ENCODE data around the gene LRRFIP1. TPM values are rescaled to one million over a fixed set of nuclear protein-coding genes. Genes with fewer than 3 reads are reported as not detected.

LRRFIP1 gene
- total RNA-seq, 4 donors from 2014 or later, result 51.5 to 95.4 (median 65.6) TPM

- H3K4me3 ChIP-seq, result no peak overlapping the region
- TF ChIP-seq POLR2A (IDR thresholded peaks at IDR 0.05), result no peak
- no peak for TF ChIP-seq EP300 (IDR thresholded peaks at IDR 0.05)
- no peak for TF ChIP-seq CTCF (IDR thresholded peaks at IDR 0.05)
- H3K9me3 ChIP-seq, result peaks cover 0 to 6% (median 0%) of the 10 kb centered on the region in 4 donors
- no peaks in the 10 kb centered on the region for H3K27me3 ChIP-seq
- H3K27ac ChIP-seq, result no peak overlapping the region
- H3K4me1 ChIP-seq, result peaks cover 0 to 14% (median 3%) of the 10 kb centered on the region in 4 donors
- DNase-seq (ENCODE audit: low spot score in 2 of 2), result no peak
- 72 to 77% methylated on average over 19 of the region's 19 CpGs for WGBS, 2 donors
- no peaks in the 10 kb centered on the region for H3K36me3 ChIP-seq
Observed at GRCh38 chr2:237583385-237584295, 43.7 kb upstream of the LRRFIP1 start.

GRCh38 chr2:237585590-237586221, 41.7 kb upstream of the LRRFIP1 start:
- peaks cover 0 to 20% (median 6%) of the 10 kb centered on the region in 4 donors for H3K4me1 ChIP-seq
- no peak for TF ChIP-seq EP300 (IDR thresholded peaks at IDR 0.05)
- TF ChIP-seq POLR2A (IDR thresholded peaks at IDR 0.05), result no peak
- TF ChIP-seq CTCF (IDR thresholded peaks at IDR 0.05), result no peak
- H3K36me3 ChIP-seq, result no peaks in the 10 kb centered on the region
- no peak overlapping the region for H3K27ac ChIP-seq
- no peaks in the 10 kb centered on the region for H3K27me3 ChIP-seq
- no peak overlapping the region for H3K4me3 ChIP-seq
- 71 to 85% methylated on average over 14 to 15 of the region's 15 CpGs for WGBS, 2 donors
- no peak for DNase-seq (ENCODE audit: low spot score in 2 of 2)
- H3K9me3 ChIP-seq, result peaks cover 0 to 6% (median 0%) of the 10 kb centered on the region in 4 donors

GRCh38 chr2:237588044-237588696, 39.2 kb upstream of the LRRFIP1 start:
- Histone ChIP-seq H3K27ac (no peak overlapping the region), H3K4me1 (peaks cover 0 to 16% (median 5%) of the 10 kb centered on the region in 4 donors), H3K4me3 (no peak overlapping the region), H3K36me3 (no peaks in the 10 kb centered on the region), H3K9me3 (peaks cover 0 to 6% (median 0%) of the 10 kb centered on the region in 4 donors), H3K27me3 (no peaks in the 10 kb centered on the region)
- TF ChIP-seq EP300 (IDR thresholded peaks at IDR 0.05), result no peak
- no peak for TF ChIP-seq POLR2A (IDR thresholded peaks at IDR 0.05)
- TF ChIP-seq CTCF (IDR thresholded peaks at IDR 0.05), result no peak
- no peak for DNase-seq (ENCODE audit: low spot score in 2 of 2)
- WGBS, 2 donors, result 73 to 77% methylated on average over 9 of the region's 9 CpGs

- Histone ChIP-seq H3K36me3 (no peaks in the 10 kb centered on the region), H3K4me1 (peaks cover 0 to 16% (median 5%) of the 10 kb centered on the region in 4 donors), H3K4me3 (peak within 1 kb of the TSS in 1 of 4 donors; percentile 9), H3K27ac (peak within 1 kb of the TSS in 3 of 4 donors; percentile 5 to 44 (median 38)), H3K27me3 (no peaks in the 10 kb centered on the region), H3K9me3 (peaks cover 0 to 6% (median 0%) of the 10 kb centered on the region in 4 donors)
- DNase-seq (ENCODE audit: low spot score in 2 of 2), result no peak
- TF ChIP-seq CTCF (IDR thresholded peaks at IDR 0.05) (no peak), POLR2A (IDR thresholded peaks at IDR 0.05) (no peak), EP300 (IDR thresholded peaks at IDR 0.05) (no peak)
- 46 to 57% methylated on average over 9 to 16 of the region's 16 CpGs for WGBS, 2 donors
Observed at GRCh38 chr2:237590272-237591140, 36.9 kb upstream of the LRRFIP1 start, which contains the start of gene RAB17. Gene RAB17 (minus strand): TSS chr2:237590734. CDS start chr2:237586154, 4,580 bp downstream.
